ENCODE measurements around the gene DHRS3.

- TF ChIP-seq POLR2A (IDR thresholded peaks at IDR 0.05) (no peak), CTCF (IDR thresholded peaks at IDR 0.05) (no peak), EP300 (IDR thresholded peaks at IDR 0.05) (no peak)
Measured at GRCh38 chr1:12599657-12600056, 18.4 kb downstream of the DHRS3 start.
